Neural progenitor cell (in vitro differentiated cells): ENCODE results near the gene LHX6.

ENCODE experiments used
- CTCF ChIP-seq: fragments of 200-600 bp; sonication (generic); IDR thresholded peaks from 2 replicates; pipeline ENCODE4 v1.5.1; 2017; ENCODE audit warnings: antibody characterized with exemption, mild to moderate bottlenecking
- EZH2 ChIP-seq: fragments of 200-600 bp; sonication (generic); IDR thresholded peaks from 2 replicates; pipeline ENCODE4 v1.6.1; 2017; ENCODE audit warnings: antibody characterized with exemption, mild to moderate bottlenecking, moderate library complexity

GRCh38 chr9:122197882-122198281 is 30.9 kb downstream of the LHX6 start:
- TF ChIP-seq CTCF = no peak
- TF ChIP-seq EZH2 = no peak
